ENCODE results near the gene PFKM.

DNA sequence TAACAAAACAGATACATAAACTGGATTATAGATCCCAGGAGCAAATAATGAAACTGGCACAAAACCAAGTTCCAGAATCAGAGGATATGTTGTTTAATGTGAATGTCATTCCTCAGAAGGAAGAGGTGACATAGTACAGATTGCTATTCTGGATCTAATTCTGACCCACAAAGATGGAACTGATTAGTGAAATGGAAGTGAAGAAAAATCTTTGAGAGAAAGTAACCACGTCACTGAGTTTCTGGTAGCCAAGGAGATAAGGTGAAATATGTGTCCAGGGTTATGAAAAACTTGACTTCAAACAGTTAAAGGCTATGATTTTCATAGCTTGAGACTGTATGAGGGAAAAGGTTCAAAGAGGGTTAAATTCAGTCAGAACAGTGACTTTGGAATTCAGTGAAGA lies 75.6 kb downstream of the PFKM start:
- TF ChIP-seq, protein P1, sequence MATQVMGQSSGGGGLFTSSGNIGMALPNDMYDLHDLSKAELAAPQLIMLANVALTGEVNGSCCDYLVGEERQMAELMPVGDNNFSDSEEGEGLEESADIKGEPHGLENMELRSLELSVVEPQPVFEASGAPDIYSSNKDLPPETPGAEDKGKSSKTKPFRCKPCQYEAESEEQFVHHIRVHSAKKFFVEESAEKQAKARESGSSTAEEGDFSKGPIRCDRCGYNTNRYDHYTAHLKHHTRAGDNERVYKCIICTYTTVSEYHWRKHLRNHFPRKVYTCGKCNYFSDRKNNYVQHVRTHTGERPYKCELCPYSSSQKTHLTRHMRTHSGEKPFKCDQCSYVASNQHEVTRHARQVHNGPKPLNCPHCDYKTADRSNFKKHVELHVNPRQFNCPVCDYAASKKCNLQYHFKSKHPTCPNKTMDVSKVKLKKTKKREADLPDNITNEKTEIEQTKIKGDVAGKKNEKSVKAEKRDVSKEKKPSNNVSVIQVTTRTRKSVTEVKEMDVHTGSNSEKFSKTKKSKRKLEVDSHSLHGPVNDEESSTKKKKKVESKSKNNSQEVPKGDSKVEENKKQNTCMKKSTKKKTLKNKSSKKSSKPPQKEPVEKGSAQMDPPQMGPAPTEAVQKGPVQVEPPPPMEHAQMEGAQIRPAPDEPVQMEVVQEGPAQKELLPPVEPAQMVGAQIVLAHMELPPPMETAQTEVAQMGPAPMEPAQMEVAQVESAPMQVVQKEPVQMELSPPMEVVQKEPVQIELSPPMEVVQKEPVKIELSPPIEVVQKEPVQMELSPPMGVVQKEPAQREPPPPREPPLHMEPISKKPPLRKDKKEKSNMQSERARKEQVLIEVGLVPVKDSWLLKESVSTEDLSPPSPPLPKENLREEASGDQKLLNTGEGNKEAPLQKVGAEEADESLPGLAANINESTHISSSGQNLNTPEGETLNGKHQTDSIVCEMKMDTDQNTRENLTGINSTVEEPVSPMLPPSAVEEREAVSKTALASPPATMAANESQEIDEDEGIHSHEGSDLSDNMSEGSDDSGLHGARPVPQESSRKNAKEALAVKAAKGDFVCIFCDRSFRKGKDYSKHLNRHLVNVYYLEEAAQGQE (IDR thresholded peaks at IDR 0.05; ENCODE audit: insufficient read depth in 1 of 2, low read depth in 2 of 2, low read length in 2 of 2) = no peak
- no peak for TF ChIP-seq POLR2AphosphoS5 (IDR thresholded peaks at IDR 0.05; ENCODE audit: low read depth, low read length)

Measured in PFSK-1 (cell line).